Dermis microvascular lymphatic vessel endothelial cell (primary cell): ENCODE data around the gene INO80. TPM values are rescaled to one million over a fixed set of nuclear protein-coding genes. Genes with fewer than 3 reads are reported as not detected.
"Not testable (repeated sequence)": the region's sequence is repeated elsewhere in the genome, so short reads cannot be mapped to it uniquely, and the experiment has no call there.

Experiments used
- DNase-seq, 2 donors: peaks; one replicate each; pipeline versions ENCODE4 v3.0.0 to v3.0.0-alpha.2; 2010; ENCODE audit warnings: low read depth in 2 of 2
- total RNA-seq: library from RNA; depleted of rRNA; stranded (reverse); fragments of >200 nt; gene quantifications from 2 replicates; pipeline ENCODE4 v1.2.1, GENCODE V29; 2014

The INO80 gene
- total RNA-seq, 1 donor from 2014 or later, result 16.8 TPM

GRCh38 chr15:41115652-41116115 is 396 bp downstream of the INO80 start:
- peak; percentile 1 to 69 for DNase-seq

- peak; percentile 32 to 49 for DNase-seq
Observed at GRCh38 chr15:41115161-41115651, 874 bp downstream of the INO80 start.

DNA sequence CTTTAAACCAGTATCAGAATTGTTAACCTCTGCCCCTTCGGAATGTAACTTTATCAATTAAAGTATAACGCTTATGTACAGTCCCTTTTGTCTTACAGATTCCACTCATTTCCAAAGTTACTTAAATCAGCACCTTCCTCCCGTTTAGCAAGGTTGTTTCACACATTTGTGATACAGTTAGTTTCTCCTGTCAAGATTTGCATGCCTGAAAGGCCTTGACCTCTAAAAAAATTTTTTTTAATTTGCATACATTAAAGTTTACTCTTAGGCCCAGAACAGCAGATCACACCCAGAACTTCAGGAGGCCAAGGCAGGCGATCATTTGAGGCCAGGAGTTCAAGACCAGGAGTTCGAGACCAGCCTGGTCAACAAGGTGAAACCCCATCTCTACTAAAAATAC is 9.1 kb downstream of the INO80 start:
- DNase-seq, result no peak

GRCh38 chr15:41105348-41106334 is 10.4 kb downstream of the INO80 start:
- DNase-seq, result no peak

DNA sequence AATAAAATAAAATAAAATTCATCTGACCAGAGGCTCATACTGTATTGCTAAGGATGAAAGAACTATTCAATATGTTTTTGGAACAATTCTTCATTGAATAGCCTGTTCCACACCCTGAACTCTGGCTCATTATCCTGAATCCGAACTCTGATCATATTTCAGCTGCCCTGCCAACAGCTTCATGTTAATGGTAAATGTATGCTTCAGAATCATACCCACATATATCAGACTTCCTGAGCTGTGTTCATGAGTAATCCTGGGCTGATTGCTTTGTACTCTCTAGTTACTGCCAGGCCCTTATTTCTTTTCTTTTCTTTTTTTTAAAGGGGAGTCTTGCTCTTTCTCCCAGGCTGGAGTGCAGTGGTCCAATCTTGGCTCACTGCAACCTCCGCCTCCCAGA is 11.8 kb downstream of the INO80 start:
- DNase-seq, result peak in 1 of 2 donors; percentile 78

- no peak for DNase-seq
Observed at GRCh38 chr15:41102854-41103253, 13.2 kb downstream of the INO80 start.

- no peak for DNase-seq
Observed at GRCh38 chr15:41096178-41096577, 19.9 kb downstream of the INO80 start.

DNA sequence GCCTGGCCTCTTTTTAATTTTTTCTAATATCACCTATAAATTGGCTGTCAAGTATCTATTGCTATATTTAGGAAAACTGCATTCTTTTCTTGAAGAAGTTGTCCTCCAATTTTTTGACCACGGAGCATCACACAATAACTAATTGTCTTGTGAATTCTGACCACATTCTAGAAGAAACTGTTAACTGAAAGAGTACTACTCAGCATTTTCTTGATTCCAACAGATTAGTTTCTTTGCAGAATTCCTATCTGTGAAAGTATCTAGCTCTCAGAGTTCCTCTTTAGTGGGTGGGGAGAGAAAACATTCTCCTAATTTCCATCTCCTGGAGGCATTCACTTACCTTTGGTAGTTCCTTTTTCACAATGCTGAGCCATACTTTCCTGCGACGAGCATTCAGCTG is 31.1 kb downstream of the INO80 start:
- no peak for DNase-seq

DNA sequence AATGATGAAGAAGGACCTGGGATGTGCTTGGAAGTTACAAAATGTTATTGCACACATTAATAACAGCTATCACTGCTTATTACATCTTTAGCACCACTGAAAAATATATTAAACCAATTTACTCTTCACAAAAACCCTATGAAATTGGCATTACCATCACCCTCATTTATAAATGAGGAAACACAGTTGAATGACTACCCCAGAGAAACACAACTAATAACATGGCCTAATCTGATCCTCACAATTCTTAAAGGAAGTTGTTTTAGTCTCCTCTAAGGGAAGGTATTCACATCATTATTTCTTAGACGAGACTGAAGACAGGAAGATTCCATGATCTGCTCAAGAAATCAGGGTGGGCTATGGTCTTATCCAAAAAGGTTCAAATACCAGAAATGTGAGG is 35.9 kb downstream of the INO80 start:
- DNase-seq, result no peak

DNA sequence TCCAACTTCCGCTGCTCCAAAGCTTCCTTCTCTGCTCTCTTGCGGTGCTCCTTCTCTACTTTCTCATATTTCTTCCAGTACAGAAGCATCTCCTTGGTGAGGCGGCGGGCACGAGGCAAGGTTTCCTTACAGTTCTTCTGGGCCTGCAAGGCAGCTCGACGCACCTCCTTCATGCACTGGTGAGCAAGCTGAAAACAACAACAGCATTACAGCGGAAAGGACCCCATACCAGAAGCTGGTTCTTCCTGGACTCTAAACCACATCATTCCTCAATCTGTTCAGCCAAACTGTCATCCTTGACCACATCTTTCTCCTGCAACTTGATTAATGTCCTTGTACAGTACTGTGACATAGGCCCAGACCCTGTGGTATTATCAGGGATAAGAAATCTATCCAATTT is 36.4 kb downstream of the INO80 start:
- no peak for DNase-seq

- DNase-seq, result not testable (repeated sequence)
Observed at GRCh38 chr15:41078879-41079278, 37.2 kb downstream of the INO80 start.

DNA sequence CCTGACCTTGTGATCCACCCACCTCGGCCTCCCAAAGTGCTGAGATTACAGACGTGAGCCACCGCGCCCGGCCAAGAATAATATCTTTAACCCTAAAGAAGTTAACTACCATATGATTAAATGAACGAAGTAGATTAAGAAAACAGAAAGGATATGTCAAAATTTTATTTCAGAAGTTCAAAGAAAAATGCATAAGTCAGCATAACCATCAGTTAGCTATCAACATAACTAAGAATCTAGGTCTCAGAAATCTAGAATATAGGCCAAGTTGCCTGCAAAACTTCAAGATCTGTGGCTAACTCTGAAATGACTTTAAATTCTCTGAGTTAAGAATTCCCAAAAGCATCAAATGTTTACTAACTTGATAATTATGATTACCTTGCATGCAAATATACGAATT is 38.0 kb downstream of the INO80 start:
- DNase-seq, result no peak

DNA sequence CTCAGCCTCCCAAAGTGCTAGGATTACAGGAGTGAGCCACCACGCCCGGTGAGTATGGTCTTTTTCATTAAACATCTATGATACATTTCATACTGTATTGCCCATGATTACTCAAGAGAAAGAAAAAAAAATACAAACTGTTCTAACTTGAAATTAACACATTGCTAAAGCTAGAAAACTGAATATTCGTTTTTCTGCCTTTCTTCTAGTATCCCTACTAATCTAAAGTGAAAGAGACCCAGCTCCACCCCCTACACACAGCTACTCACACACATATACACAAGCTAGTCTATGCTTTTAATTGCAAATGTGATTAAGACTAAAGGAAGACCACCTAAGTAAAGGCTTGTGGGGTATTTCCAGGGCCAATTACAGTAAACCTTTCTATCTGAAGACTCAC is 43.1 kb downstream of the INO80 start:
- no peak for DNase-seq

GRCh38 chr15:41072013-41072412 is 44.1 kb downstream of the INO80 start:
- no peak for DNase-seq

GRCh38 chr15:41066516-41066915 is 49.6 kb downstream of the INO80 start:
- DNase-seq, result no peak

DNA sequence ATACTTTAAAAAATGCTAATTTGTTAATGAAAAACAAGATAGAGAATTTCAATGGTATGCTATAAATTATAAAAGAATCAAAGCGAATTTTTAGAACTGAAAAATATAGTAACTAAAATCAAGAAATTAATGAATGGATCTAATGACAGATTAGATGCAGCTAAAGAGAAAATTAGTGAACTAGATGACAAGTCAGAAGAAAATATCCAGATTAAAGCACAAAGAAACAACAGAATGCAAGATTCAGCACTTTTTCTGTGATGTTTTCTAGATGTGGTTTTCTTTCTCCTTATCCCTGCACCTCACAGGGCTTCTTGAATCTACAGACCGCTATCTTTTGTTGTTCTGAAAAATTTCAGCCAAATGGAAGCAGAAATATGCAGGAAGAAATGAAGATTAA is 54.4 kb downstream of the INO80 start:
- no peak for DNase-seq

- DNase-seq, result no peak
Observed at GRCh38 chr15:41060505-41060904, 55.6 kb downstream of the INO80 start.

DNA sequence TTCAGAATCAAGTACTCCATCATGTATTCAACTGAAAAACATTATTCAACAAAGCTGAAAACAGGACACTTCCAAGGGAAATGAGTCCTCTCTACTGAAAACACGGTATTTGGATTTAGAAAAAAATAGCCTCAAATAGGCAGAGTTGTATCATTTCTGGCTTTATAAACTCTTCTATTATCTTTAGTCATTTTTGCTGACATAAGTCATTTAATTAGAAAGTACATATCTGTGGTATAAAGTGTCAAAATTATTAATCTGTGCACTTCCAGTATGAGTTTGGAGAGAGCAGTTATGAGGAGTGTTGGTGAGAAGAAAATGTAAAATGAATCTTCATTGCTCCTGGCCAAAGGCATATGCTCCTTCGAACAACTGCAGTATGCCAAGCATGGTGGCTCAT is 59.3 kb downstream of the INO80 start:
- no peak for DNase-seq

- DNase-seq, result no peak
Observed at GRCh38 chr15:41055706-41056105, 60.4 kb downstream of the INO80 start.

DNA sequence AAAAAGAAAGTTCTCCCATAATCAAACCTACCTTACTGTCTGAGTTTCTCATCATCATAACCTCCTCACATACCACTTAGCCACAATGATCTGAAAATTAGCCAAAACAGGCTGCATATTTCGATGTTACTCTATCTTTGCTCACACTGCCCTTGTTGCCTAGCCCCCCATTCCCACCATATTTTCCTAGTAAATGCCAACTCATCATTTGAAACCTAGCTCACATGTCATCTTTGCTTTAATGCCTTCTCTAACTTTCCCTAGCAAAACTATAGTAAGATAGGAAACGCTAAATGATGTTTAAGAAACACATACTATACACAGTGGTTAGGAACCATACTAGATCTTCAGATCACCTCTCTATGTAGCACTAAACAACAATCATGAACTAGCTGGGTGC is 64.9 kb downstream of the INO80 start:
- no peak for DNase-seq

- no peak for DNase-seq
Observed at GRCh38 chr15:41048852-41049251, 67.2 kb downstream of the INO80 start.

DNA sequence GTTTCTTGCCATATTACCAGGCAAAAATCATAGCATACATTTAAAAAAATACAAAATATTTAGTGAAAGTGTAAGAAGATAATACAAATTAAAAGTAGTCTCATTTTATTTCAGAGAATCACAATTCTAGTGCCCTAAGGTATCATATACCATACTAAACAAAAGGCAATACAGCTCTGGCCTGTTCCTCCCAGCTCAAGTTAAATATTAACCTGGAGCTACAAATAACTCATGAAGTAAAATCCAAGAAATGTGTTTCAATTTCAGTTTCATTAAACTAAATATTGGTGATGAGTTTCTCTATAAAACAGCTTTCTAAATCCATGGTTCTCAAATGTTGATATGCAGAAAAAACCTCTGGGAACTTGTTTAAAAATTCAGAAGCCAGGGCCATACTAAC is 67.7 kb downstream of the INO80 start:
- no peak for DNase-seq

- no peak for DNase-seq
Observed at GRCh38 chr15:41047474-41047873, 68.6 kb downstream of the INO80 start.
